DMS 273 (cell line): Measurements from ENCODE around the gene DNMT3A.
A peak's percentile ranks its signal among the peaks of the same experiment; 100 is the strongest.

Source experiments
- DNase-seq: peaks from one replicate; lab custom pipeline; 2025; ENCODE audit not compliant: unreplicated experiment; lab: John Stamatoyannopoulos, UW

DNMT3A gene

DNA sequence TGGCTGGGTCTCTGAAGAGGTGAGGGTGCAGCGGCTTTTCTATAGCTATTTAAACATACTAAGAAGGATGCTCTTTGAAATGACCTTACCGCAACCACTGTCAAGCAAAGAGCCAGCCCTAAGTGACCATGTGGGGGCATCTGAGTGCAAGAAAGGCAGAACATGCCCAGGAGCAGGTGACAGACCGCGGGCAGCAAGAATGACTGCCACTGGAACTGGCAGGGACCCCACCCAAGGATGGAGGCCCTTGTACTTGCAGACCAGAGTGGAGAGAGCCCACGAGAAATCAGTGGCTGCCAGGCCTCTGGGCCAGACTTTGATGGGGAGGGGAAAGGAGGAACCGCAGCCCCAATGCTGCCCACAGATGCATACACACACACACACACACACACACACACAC, 33.1 kb downstream of the DNMT3A start:
- no peak for DNase-seq

DNA sequence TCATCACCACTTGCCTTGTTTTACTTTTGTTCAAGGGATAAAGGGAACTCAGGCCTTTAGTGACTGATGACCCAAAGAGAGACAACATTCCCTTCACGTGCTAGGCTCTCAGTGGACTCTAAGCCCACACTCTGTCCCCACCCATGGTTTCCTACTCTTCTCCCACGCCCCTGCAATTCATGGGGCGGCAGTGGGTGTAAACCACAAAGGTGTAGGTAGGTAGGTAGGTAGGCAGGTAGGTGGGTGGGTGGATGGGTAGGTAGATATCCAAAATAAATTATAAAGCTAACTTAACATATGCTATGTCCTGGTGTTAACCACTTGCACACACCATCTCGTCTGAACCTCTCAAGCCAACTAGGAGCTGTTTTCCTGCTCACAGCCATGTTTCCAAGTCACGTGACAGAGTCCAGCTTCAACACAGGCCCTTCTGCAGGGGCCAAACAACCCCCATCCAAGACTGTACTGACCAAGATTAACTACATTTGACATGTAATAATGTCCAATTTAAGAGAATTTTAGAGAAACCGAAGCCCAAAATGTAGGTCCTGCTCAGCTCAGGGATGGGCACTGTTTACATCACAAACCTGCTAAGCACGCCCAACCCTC, 33.7 kb downstream of the DNMT3A start:
- DNase-seq = no peak

- peak; percentile 43 for DNase-seq
Observed at GRCh38 chr2:25306777-25307368, 34.9 kb downstream of the DNMT3A start.

DNA sequence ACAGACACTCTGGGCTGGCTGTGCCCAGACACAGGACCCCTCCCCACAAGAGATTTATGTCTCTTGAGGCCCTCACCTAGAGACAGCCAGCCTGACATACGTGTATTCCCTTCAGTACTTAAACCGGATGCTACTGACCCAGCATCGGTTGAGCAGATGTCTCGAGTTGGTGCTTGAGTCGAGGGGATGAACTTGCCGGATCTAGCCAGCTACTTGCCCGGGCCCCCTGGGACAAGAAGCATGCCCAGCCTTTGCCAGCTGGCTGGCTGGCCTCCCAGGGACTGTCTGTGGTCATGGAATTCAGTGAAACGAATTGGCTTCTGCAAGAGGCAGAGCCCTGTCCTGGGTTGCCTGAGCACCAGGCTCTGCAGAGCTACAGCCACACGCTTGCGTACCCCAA, 36.0 kb downstream of the DNMT3A start:
- peak; percentile 97 for DNase-seq

GRCh38 chr2:25304826-25305596, 36.7 kb downstream of the DNMT3A start:
- no peak for DNase-seq

DNA sequence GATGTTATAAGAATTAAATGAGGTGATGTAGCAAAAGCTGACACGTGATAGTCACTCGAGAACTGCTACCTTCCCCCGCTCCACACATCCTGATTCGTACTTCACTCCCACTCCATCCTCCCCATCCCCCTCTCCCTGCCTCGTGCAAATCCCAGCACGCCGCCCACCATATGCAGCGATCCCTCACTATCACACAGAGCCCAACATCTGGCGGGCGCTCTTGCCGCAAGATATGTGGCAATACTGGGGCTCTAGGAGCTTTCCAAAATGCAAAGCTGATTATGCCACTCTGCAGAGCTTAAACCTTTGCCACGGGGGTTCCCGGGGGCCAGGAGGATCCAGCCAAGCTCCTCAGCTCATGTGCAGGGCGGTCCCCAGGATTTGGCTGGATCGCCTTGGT, 37.4 kb downstream of the DNMT3A start:
- peak; percentile 85 for DNase-seq

- DNase-seq = peak; percentile 96
Observed at GRCh38 chr2:25303633-25304236, 38.0 kb downstream of the DNMT3A start.

- no peak for DNase-seq
Observed at GRCh38 chr2:25302758-25303375, 38.9 kb downstream of the DNMT3A start.

GRCh38 chr2:25301453-25302352, 40.0 kb downstream of the DNMT3A start:
- DNase-seq = peak; percentile 50

GRCh38 chr2:25300001-25300400, 41.7 kb downstream of the DNMT3A start:
- DNase-seq = no peak

GRCh38 chr2:25298776-25299431, 42.8 kb downstream of the DNMT3A start:
- no peak for DNase-seq

DNA sequence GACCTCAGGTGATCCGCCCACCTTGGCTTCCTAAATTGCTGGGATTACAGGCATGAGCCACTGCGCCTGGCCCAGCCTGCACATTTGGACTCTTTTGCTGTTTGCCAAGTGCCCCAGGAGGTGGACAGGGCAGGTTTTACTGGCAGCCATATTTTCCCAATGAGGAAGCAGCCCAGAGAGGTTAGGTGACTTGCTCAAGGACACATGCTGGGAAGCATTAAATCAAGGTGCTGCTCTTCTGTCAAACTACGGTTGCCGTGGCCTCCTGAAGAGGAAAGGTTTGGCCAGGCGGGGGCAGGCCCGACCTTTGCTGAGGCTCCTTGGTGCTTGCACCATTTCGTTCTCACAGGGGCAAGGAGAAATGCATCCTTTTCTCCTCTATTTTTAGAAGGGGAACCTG, 44.0 kb downstream of the DNMT3A start:
- DNase-seq = peak; percentile 48

DNA sequence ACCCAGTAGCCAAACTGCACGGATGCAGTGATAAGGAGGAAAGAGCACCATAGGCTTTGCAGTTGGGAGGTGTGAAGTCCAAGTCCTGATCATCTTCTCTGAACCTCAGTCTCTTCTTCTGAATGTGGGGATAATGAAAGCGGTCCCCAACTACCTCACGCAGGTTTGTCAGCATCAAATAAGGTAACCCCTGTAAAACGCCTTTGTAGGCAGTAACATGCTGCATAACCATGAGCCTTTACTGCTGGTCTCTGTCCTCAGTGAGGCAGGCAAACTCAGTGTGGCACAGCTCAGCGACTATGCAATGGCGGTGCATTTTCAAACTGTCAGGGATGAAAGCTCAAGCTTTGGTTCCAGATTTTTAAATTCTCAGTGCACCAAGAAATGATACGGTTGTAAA, 46.1 kb downstream of the DNMT3A start:
- no peak for DNase-seq

- DNase-seq = peak; percentile 22
Observed at GRCh38 chr2:25294573-25295462, 46.9 kb downstream of the DNMT3A start.

DNA sequence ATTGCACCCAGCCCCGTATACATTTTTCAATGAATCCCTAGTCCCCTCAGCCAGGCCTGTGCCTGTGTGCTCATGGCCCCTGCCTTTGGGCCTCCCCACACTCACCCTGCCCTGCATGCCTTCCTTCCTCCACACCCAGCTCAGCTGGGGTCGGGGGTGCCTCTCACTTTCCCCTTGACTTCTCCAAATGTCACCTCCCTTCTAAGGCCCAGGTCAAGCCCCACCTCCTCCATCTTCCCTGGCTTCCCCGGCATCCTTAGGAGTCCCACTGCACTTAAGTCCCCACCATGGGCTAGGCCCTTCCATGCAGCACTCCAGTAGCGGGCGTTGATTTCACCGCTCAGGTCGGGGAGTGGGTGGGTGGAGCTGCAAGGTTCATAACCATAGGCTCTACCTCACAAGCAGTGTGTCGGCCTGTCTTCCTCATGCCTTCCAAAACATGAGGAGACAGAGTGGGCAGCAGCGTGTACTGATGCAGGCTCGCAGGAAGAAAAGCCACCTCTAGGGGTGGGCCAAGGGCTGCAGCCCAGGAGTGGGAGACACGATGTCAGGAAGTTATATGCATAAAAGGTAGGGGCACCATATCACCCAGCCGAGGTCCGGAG, 47.7 kb downstream of the DNMT3A start:
- DNase-seq = no peak

GRCh38 chr2:25293145-25293544, 48.6 kb downstream of the DNMT3A start:
- DNase-seq = no peak

DNA sequence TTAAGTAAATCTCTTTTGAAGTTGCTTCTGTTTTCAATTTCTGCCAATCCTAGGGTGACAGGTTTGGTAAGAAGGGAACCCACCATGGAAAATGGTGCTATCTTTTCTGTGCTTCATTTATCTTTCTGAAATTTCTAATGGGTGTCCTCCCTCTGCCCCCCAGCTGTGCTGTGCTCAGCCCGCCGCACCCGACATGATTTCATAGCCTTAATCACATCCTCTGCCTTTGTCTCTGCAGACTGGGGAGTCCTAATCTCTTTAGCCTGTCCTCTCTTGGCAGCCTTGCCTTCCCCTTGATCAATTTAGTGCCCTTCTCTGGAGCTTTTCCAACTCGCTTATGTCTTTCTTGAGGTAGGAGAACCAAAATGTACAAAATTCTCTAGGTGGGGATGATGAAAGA, 49.3 kb downstream of the DNMT3A start:
- no peak for DNase-seq

DNA sequence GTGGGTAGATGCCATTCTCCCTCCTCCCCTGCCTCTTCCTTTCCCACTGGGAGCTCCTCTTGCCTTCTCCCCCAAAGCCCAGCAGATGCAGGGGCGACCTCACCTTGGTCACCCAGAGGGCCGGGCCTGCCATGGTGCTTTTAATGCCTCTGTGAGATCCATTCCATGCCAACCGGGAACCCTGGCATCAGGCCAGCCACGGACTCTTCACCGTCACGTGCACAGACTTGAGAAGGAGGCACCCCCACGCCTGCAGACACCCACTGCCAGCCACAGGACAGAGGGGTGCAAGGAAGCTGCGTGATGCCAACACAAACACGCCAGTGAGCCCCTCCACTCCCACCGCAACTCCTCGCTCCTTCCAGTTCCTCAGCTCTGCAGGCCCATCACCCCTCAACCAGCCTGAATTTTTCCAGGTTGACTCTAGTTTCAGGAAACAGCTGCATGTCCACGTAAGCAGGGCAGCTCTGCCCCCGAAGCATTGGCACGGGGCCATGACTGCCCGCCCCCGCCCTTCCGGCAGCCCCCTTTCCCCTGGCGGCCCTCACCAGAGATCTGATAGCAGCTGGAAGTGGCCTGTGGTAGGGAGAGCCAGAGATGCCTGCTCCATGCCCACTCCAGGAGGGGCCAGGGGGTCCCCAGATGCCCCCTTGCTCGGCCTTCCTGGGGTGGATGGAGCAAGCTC, 50.8 kb downstream of the DNMT3A start:
- DNase-seq = peak; percentile 56
